Measurements from ENCODE around the gene MARK2.
"Not testable (repeated sequence)": the region's sequence is repeated elsewhere in the genome, so short reads cannot be mapped to it uniquely, and the experiment has no call there.

The MARK2 gene

DNA sequence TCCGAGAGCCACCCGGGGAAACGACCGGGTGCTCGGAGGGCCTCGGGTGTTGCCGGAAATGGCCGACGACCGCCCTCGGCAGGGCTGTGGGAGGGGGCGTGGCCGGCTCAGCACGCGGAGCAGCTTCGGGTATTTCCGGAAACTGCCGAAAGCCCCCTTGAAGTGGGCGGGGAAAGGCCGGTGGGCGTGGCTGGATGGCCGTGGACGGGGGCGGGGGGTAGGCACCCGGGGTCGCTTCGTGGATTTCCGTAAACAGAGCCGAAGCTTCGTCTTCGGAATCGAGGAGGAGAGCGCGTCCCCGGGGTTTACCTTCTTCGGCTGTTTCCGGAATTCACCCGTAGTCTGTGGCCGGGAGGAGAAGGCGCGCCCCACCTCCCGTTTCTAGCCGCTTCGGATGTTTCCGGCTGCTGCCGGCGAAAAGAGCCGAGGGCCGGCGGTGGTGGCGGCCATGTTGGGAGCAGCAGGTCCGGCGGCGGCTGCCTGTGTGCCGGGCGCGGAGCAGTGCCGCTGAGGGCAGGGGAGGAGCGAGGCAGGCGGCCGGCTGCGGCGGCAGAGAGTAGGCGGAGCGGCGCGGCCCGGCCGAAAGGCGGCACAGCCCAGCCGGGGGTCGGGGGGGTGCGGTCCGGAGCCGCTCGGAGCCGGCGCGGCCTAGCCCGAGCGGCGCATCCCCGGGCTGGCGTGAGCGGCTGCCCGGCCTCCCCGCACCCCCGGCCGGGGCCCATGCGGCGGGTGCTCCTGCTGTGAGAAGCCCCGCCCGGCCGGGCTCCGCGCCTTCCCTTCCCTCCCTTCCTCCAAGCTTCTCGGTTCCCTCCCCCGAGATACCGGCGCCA, at the start of gene MARK2:
TSS of gene MARK2 (plus strand) at position 433 of the 830 bp plus-strand sequence. CDS start at position 830, 397 bp downstream.
- DNase-seq = peak; percentile 99

DNA sequence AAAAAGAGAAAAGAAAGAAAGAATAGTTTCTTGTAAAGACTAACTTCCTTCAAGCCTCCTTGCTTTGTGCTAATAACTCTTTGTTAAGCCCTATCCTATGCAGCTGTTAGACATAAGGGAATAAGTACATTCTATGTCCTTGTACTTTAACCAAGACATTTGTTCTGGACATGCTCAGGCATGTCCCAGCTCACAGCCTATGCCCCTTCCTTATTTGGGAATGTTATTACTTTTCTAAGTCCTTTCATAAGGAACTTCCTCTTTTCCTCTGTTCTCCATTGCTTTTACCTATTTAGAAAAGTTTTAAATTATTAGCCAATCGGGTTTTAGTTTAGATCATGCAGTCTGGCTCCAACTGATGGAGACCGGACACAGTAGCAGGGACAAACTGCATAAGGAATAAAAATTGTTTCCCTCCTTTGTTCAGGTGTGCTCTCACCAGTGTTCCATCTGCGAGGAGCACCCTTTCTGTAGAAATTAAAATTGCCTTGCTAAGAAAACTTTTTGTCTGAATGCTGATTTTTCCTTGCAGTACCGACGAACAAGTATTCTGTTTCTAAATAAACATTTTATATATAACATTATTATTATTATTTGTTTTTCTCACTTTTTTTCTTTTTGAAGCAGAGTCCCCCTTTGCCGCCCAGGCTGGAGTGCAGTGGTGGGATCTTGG, 47.3 kb upstream of the MARK2 start:
- DNase-seq = no peak

DNA sequence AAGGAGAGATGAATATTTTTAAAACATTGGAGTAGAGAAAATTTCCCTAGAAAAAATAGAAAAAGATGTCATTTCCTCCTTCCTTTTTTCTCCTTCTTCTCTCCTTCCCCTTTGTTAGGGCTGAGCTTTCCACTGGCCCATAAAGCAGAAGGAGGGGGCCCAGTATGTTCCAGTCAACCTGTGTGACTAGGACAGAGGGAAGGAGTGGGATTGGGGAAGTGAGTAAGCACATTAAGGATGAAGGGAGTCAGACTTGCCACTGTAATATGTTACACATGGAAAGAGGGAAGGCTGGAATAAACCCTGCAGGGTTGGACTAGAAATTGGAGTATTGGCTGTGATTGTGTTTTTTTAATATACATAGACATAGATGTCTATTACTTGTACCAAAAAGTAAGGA, 45.7 kb upstream of the MARK2 start:
- DNase-seq = peak; percentile 57

DNA sequence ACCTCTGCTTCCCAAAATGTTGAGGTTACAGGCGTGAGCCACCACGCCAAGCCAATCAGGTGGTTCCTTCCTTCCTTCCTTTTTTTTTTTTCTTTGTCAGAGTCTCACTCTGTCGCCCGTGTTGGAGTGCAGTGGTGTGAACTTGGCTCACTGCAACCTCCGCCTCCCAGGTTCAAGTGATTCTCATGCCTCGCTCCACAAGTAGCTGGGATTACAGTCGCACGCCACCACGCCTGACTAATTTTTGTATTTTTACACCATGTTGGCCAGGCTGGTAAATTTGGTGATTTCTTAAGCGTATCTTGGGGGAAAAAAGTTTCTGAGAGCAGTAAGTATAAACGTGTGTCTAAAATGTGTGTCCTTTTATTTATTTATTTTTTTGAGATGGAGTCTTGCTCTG, 43.8 kb upstream of the MARK2 start:
- DNase-seq = no peak

DNA sequence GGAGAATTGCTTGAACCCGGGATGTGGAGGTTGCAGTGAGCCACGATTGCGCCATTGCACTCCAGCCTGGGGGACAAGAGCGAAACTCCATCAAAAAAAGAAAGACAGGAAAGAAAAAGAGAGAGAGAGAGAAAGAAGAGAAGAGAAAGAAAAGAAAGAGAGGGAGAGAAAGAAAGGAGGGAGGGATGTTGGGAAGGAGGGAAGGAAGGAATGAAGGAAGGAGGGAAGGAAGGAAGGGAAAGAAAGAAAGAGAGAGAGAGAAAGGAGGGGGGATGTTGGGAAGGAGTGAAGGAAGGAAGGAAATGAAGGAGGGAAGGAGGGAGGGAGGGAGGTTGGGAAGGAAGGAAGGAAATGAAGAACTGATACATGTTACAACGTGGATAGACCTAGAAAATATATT, 38.0 kb upstream of the MARK2 start:
- no peak for DNase-seq

DNA sequence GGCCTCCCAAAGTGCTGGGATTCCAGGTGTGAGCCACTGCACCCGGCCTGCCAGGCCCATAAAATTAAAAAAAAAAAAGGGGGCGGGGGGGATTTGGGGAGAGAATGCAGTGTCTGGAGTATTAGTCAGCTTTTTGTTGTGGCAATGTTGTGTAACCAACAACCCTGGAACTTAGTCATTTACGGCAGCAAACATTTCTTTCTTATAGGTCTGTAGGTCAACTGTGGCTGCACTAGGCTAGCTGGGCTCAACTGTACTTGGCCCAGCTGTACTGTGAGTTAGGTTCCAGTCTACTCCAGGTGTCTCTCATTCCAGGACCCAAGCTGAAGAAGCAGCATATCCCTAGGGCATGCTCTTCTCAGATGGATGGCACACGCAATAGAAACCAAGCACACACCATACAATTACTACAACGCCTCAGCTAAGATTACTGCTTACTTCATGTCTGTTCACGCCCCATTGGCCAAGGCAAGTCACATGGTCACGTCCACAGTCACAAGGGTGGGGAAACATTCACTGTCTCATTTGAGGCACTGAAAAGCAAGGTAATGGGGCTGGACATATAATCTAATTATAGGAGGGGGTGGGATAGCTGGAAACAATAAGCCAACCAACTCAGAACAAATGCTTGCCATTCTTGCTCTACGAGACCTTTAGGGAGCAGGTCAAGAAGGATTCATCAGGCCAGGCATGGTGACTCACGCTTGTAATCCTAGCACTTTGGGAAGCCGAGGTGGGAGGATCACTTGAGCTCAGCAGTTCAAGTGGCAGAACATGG, 36.1 kb upstream of the MARK2 start:
- DNase-seq = peak; percentile 13

DNA sequence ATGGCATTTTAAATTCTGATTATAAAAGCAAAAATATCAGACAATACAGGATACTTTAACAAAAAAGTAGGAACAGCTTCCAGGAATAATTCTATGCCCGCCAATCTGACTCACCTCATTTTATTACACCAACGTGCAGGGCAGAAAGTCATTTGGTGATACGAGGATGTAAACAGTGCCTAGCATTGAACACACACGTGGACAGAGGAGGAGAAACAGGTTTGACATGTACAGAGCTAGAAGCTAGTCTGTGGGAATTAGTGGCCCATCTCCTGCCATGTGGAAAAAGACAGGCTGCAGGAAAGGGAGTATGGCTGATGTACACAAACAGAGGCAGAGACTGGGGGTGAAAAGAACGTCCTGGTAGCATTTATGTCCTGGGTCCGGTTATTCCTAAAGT, 34.7 kb upstream of the MARK2 start:
- no peak for DNase-seq

DNA sequence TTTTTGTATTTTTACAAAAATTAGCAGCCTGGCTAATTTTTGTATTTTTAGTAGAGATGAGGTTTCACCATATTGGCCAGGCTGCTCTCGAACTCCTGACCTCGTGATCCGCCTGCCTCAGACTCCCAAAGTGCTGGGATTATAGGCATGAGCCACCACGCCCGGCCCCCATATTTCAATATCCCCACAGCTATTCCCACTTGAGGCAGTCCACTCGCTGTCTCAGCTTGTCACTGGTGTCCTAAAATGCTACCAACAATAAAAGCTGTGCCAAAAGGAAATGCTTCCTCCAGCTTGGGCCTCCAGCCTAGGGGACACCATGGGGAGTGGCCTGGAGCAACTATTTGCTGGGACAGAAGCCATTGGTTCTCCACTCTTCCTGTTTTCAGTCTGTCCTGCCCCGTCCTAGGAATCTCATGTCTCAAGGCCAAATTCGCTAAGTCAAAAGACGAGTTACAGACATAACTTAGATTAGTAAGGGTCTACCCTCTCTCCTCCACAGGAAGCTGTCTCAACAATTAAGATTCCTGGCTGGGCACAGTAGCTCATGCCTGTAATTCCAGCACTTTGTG, 33.0 kb upstream of the MARK2 start:
- DNase-seq = no peak

DNA sequence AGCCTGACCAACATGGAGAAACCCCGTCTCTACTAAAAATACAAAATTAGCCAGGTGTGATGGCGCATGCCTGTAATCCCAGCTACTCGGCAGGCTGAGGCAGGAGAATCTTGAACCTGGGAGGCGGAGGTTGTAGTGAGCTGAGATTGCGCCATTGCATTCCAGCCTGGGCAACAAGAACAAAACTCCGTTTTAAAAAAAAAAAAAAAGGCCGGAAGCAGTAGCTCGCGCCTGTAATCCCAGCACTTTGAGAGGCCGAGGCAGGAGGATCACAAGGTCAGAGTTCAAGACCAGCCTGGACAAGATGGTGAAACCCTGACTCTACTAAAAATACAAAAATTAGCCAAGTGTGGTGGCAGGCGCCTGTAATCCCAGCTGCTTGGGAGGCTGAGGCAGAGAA, 28.5 kb upstream of the MARK2 start:
- not testable (repeated sequence) for DNase-seq

DNA sequence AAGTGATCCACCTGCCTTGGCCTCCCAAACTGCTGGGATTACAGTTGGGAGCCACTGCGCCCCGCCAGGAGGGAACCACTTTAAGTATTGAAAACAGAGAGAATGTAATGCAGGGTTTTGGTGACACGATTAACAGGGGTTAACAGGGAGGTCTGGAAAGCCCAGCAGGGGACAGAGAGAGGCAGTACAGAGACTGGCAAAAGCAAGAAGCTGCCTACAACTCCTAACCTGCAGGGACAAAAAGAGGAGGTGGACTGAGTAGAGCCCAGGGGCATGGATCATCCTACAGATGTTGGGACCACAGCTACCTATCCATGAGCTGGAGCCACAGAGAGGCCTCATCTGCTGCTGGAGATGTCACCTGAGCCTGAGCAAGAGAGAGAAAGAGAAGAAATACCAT, 27.4 kb upstream of the MARK2 start:
- DNase-seq = no peak

DNA sequence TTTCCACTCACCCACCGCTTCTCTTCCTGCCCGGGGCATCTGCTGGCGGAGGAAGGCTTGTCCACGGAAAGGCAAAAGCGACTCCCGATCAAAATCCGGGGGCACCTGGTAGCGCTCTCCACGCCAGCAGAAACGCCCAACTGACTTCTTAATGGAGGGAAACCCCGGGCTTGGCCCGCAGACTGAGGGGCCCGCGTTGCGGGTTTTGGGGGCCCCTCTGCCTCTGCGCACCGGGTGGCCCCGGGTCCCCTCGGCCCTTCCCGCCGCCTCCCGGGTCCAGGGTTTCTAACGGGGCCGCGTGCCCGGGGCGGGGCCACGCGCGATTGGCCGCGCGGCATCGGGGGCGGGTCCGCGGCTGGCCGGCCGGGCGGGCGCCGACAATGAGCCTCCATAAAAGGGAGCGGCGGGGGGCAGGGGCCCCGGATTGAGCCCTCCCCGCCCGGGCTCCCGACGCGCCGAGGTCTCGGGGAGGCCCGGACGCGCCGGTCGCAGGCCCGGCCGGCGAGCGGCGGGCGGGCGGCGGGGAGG, 25.8 kb upstream of the MARK2 start, which contains the start of gene SPINDOC:
TSS of gene SPINDOC (plus strand) at position 422 of the 528 bp plus-strand sequence. CDS start 231 bp downstream, outside the sequence.
- peak; percentile 83 for DNase-seq

DNA sequence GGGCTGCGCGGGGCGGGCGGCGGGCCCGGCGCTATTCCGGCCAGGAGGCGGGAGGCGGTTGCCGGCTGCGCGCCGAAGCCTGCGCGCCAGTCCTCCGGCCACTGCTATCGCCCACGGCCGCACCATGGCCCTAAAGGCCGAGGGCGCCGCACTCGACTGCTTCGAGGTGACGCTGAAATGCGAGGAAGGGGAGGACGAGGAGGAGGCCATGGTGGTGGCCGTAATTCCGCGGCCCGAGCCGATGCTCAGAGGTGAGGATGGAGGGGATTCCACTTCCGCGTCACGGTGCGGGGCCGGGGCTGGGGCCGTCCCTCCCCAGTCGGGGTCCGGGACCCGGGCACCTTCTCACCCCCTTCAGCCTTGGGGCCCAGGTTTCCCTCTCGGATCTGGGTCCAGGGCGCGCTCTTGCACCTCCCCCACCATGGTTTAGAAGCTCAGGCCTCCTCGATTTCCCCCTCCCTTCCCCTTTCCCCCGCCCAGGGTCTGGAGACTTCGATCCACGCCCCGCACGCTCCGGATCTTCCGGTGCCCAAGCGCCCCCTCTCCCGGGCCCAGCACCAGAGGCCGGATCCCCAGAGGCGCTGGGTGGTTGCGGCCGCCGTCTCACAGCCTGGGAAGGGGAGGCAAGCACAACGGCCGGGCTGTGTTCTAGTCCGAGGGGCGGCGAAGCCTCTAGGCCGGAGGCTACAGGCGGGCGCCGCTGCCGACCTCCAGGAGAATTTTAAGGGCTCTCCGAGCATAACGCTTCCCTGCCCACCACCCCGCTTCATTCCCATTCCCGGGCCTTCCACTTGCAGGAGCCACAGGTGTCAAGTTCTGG, 25.1 kb upstream of the MARK2 start:
- peak; percentile 47 for DNase-seq

DNA sequence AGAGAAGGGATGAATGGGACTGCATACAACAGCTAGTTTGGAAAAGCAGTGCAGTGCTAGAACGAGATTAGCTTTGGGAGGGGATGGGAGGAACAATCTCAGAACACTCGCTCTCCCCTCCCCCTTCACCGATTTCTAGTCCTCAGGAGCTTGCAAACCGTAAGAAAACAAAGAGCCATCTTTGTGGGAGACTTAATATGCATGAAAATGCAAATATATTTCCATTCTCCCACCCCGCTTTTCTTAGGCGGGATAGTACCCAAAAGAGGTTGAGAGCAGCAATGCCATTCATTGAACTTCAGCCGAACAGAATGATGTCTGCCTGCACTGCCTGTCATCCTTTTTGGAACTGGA, 24.6 kb upstream of the MARK2 start:
- no peak for DNase-seq

DNA sequence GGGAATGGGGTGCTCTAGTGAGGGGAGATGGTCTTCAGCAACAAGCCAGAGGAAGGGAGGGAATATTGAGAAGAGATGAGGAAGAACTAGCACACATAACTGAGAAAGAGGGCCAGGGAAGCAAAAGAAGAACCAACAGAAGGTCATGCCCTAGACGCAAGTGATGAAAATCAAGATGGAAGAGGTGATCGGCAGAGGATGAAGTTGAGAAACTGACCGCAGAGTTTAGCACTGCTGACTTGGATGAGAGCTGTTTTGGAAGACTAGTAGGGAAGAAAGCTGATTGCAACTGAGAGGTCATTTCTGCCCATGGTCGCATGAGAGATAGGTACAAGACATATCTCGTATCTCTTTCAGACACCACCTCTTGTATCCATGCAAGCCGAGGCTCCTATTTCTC, 22.7 kb upstream of the MARK2 start:
- no peak for DNase-seq

DNA sequence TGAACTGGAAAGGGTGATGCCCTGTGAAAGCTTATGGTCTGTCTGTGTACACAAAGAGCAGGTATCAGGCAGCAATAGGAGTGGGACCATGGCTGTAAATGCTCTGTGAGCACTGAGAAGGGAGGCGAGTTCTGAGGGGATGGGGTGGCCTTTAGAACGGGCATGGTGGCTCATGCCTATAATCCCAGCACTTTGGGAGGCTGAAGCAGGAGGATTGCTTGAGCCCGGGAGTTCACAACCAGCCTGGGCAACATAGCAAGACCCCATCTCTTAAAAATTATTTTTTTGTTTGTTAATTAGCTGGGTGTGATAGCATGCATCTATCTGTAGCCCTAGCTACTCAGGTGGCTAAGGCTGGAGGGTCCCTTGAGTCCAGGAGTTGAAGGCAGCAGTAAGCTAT, 22.2 kb upstream of the MARK2 start:
- DNase-seq = no peak

DNA sequence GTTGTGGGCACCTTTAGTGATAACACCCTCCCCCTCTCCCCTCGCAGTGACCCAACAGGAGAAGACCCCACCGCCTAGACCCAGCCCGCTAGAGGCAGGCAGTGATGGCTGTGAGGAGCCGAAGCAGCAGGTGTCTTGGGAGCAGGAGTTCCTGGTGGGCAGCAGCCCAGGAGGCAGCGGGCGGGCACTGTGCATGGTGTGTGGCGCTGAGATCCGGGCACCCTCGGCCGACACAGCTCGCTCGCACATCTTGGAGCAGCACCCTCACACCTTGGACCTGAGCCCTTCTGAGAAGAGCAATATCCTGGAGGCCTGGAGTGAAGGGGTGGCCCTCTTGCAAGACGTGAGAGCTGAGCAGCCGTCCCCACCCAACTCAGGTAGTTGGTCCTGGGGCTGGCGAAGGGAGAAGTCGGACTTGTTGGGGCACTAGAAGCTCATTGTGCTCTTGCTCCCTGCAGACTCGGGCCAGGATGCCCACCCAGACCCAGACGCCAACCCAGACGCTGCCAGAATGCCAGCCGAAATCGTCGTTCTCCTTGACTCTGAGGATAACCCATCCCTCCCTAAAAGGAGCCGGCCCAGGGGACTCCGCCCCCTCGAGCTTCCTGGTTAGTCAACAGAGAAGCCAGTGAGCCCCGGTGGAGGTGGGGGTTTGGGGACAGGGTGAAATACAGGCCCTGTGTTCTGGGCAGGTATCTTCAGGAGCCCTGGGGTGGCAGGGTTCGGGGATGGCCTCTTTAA, 21.0 kb upstream of the MARK2 start:
- no peak for DNase-seq

DNA sequence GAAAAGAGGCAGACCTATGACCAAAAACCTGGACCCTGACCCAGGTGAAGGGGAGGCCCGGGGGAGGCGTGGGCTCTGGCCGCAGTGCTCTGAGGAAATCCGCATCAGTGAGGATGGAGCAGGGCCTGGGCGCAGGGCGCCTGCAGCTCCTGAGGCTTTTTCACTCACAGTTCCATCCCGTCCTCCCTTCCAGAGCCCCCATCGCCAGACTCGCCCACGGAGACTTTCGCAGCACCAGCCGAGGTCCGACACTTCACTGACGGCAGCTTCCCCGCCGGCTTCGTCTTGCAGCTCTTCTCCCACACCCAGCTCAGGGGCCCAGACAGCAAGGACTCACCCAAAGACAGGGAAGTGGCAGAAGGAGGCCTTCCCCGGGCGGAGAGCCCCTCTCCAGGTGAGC, 20.3 kb upstream of the MARK2 start:
- DNase-seq = no peak

DNA sequence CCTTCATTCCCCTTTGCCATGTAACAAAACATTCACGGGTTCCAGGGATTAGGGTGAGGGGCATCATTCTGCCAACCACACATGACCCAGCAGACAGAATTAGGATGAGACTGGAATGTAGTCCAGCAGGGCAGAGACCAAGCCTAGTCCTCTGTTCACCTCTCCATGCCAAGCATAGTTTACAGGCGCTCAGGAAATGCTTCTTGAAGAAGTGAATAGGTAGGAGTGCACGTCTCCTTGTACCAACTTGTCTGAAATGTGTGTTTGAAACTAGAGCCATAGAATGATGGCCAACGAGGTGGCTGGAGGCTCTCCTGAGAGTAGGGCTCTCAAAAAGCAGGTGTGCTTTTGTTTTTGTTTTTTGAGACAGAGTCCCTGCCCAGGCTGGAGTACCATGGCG, 17.5 kb upstream of the MARK2 start:
- no peak for DNase-seq

DNA sequence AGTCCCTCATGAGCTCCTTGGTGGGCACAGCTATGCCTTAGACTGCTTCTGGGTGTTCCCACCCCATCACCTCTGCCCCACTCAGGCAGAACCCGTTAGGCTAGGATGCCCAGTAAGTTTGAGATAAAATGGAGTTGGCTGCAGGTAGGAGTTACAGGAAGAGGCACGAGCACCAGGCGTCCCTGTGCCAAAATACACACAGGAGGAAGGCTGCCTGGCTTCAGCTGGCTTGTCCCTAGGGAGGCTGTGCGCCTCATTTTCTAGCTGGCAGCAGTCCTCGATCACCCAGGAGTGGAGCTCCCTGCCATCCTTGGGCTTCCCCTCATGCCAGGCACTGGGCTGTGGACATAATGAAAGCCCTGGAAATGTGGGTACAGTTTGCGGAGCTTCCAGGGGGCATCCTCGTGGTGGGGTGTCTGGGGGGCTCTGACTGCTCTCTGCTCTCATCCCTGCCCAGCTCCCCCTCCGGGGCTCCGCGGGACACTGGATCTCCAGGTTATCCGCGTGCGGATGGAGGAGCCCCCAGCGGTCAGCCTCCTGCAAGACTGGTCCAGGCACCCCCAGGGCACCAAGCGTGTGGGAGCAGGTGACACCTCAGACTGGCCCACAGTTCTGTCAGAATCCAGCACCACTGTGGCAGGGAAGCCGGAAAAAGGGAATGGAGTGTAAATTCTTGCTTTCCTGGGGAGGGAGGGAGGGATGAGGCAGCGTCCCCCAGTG, 12.3 kb upstream of the MARK2 start:
- no peak for DNase-seq

DNA sequence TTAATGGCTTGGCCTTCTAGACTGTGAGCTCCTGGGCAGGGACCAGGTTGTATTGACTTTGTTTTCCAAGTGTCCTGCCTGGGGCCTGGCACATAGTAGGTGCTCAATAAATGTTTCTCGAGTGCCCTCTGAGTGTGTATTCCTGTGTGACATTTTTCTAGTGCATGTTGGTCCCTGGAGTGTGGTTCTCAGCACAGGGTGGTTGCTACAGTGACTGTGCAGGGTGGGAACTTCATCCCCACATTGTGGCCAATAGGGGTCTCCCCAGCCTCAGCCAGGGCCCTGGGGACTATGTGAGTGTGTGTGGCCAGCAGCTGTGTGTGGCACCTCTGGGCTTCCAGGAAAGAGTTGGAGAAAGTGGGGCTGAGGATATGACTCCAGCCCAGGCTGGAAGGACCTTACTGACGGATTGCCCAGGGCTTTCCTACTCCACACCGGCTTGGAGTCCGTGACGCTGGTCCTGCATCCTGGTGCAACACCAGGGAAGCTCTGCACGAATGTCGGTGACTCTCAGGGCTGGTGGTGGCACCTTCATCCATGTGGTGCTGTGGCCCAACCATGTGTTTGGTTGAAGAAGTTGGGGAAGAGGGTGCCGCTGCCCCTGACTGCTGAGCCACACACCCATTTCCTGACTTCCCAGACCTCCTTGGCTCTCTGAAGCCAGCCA, 9.0 kb upstream of the MARK2 start:
- no peak for DNase-seq
